SKM-1 (cell line): ENCODE data around the gene MED15.
A peak's percentile ranks its signal among the peaks of the same experiment; 100 is the strongest.
"Not testable (repeated sequence)": the region's sequence is repeated elsewhere in the genome, so short reads cannot be mapped to it uniquely, and the experiment has no call there.

Experiments used
- DNase-seq: peaks from one replicate; lab custom pipeline; 2025; ENCODE audit not compliant: unreplicated experiment; lab: John Stamatoyannopoulos, UW

The MED15 gene

GRCh38 chr22:20507253-20508066 lies at the start of gene MED15:
Gene MED15 (plus strand): TSS chr22:20507610. CDS start chr22:20507679, 69 bp downstream.
- DNase-seq: peak; percentile 87

GRCh38 chr22:20458530-20459151 lies 48.8 kb upstream of the MED15 start:
- no peak for DNase-seq

GRCh38 chr22:20459152-20459542 lies 48.3 kb upstream of the MED15 start:
- DNase-seq: no peak

- no peak for DNase-seq
Observed at GRCh38 chr22:20459862-20460261, 47.5 kb upstream of the MED15 start.

GRCh38 chr22:20463324-20464095 lies 43.9 kb upstream of the MED15 start:
- DNase-seq: peak; percentile 86

GRCh38 chr22:20464096-20464614 lies 43.3 kb upstream of the MED15 start:
- no peak for DNase-seq

GRCh38 chr22:20464912-20465758 lies 42.3 kb upstream of the MED15 start:
- DNase-seq: no peak

GRCh38 chr22:20465759-20466077 lies 41.7 kb upstream of the MED15 start:
- no peak for DNase-seq

- no peak for DNase-seq
Observed at GRCh38 chr22:20466659-20467379, 40.6 kb upstream of the MED15 start.

GRCh38 chr22:20469110-20469868 lies 38.1 kb upstream of the MED15 start:
- DNase-seq: no peak

GRCh38 chr22:20470525-20470924 lies 36.9 kb upstream of the MED15 start:
- DNase-seq: not testable (repeated sequence)

GRCh38 chr22:20471126-20471833 lies 36.1 kb upstream of the MED15 start:
- no peak for DNase-seq

GRCh38 chr22:20472629-20473442 lies 34.6 kb upstream of the MED15 start:
- no peak for DNase-seq

GRCh38 chr22:20475115-20475436 lies 32.3 kb upstream of the MED15 start:
- no peak for DNase-seq

- not testable (repeated sequence) for DNase-seq
Observed at GRCh38 chr22:20475569-20475968, 31.8 kb upstream of the MED15 start.

GRCh38 chr22:20478059-20478458 lies 29.4 kb upstream of the MED15 start:
- not testable (repeated sequence) for DNase-seq

GRCh38 chr22:20479612-20480196 lies 27.7 kb upstream of the MED15 start:
- no peak for DNase-seq

GRCh38 chr22:20483143-20483506 lies 24.3 kb upstream of the MED15 start:
- not testable (repeated sequence) for DNase-seq
